ENCODE measurements around the gene PCDHA9.
"Not testable (repeated sequence)": the region's sequence is repeated elsewhere in the genome, so short reads cannot be mapped to it uniquely, and the experiment has no call there.

Gene PCDHA9

GRCh38 chr5:140834439-140835008 is 13.7 kb upstream of the PCDHA9 start:
- DNase-seq = not testable (repeated sequence)

DNA sequence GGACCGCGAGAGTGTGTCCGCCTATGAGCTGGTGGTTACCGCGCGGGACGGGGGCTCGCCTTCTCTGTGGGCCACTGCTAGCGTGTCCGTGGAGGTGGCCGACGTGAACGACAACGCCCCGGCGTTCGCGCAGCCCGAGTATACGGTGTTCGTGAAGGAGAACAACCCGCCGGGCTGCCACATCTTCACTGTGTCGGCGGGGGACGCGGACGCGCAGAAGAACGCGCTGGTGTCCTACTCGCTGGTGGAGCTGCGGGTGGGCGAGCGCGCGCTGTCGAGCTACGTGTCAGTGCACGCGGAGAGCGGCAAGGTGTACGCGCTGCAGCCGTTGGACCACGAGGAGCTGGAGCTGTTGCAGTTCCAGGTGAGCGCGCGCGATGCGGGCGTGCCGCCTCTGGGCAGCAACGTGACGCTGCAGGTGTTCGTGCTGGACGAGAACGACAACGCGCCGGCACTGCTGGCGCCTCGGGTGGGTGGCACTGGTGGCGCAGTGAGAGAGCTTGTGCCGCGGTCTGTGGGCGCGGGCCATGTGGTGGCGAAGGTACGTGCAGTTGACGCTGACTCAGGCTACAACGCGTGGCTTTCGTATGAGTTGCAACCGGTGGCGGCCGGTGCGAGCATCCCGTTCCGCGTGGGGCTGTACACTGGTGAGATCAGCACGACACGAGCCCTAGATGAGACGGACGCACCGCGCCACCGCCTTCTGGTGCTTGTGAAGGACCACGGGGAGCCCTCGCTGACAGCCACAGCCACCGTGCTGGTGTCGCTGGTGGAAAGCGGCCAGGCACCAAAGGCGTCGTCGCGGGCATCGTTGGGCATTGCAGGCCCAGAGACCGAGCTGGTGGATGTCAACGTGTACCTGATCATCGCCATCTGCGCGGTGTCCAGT is 12.3 kb upstream of the PCDHA9 start:
- no peak for DNase-seq

DNA sequence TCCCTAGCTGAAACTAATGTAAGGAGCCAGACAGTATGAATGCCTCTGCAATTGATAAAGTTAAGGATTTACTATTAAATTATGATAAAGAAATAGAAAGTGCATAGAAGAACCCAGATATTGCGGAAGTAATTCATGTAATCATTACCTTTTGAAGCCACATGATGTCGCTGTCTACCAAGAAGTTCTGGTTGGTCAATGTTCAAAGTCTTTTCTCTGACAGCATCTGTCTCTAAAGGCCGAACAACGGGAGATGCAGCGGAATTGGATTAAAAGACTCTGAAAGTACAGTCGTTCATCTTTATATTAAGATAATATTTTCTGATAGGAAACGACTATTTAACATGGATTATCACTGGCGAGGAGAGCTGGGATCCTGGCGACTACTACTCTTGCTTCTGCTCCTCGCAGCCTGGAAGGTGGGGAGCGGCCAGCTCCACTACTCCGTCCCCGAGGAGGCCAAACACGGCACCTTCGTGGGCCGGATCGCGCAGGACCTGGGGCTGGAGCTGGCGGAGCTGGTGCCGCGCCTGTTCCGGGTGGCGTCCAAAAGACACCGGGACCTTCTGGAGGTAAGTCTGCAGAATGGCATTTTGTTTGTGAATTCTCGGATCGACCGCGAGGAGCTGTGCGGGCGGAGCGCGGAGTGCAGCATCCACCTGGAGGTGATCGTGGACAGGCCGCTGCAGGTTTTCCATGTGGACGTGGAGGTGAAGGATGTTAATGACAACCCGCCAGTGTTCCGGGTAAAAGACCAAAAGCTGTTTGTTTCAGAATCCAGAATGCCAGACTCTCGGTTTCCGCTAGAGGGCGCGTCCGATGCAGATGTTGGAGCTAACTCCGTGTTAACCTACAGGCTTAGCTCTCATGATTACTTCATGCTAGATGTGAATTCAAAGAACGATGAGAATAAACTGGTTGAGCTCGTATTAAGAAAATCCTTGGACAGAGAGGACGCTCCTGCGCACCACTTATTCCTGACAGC is 6.9 kb upstream of the PCDHA9 start, which contains the start of gene PCDHA8:
TSS of gene PCDHA8 (plus strand) at position 210 of the 985 bp plus-strand sequence. CDS start at position 345, 135 bp downstream.
- DNase-seq = no peak

DNA sequence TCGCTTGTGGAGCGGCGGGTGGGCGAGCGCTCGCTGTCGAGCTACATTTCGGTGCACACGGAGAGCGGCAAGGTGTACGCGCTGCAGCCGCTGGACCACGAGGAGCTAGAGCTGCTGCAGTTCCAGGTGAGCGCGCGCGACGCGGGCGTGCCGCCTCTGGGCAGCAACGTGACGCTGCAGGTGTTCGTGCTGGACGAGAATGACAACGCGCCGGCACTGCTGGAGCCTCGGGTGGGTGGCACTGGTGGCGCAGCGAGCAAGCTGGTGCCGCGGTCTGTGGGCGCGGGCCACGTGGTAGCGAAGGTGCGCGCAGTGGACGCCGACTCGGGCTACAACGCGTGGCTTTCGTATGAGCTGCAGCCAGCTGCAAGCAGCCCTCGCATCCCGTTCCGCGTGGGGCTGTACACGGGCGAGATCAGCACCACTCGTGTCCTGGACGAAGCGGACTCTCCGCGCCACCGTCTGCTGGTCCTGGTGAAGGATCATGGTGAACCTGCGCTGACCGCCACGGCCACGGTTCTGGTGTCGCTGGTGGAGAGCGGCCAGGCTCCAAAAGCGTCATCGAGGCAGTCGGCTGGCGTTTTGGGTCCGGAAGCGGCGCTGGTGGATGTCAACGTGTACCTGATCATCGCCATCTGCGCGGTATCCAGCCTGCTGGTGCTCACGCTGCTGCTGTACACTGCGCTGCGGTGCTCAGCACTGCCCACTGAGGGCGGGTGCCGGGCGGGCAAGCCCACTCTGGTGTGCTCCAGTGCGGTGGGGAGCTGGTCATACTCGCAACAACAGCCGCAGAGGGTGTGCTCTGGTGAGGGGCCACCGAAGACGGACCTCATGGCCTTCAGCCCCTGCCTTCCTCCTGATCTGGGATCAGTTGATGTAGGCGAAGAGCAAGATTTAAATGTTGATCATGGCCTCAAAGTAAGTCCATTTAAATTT is 5.1 kb upstream of the PCDHA9 start:
- DNase-seq = no peak

GRCh38 chr5:140849831-140850634 is 1.9 kb downstream of the PCDHA9 start:
- not testable (repeated sequence) for DNase-seq

DNA sequence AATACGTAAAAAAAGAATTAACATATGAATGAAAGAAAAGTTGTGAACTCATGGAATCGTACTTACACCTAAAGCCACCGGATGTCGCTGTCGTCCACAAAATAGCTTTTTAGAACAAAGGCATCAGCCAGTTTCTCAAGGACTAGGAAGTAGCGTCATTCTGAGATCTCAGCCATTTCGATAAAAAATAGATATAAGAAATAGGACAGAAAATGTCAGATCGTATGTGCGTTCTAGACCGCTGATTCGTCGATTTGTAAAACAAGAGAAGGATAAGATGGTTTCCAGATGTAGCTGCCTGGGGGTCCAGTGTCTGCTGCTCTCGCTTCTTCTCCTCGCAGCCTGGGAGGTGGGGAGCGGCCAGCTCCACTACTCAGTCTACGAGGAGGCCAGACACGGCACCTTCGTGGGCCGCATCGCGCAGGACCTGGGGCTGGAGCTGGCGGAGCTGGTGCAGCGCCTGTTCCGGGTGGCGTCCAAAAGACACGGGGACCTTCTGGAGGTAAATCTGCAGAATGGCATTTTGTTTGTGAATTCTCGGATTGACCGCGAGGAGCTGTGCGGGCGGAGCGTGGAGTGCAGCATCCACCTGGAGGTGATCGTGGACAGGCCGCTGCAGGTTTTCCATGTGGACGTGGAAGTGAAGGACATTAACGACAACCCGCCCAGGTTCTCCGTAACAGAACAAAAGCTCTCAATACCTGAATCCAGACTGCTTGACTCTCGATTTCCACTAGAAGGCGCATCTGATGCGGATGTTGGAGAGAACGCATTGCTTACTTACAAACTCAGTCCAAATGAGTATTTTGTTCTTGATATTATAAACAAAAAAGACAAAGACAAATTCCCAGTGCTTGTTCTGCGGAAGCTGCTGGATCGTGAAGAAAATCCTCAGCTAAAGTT is 7.8 kb downstream of the PCDHA9 start, which contains the start of gene PCDHA10:
TSS of gene PCDHA10 (plus strand) at position 126 of the 903 bp plus-strand sequence. CDS start at position 278, 152 bp downstream.
- DNase-seq = no peak

GRCh38 chr5:140857177-140857986 is 9.2 kb downstream of the PCDHA9 start:
- no peak for DNase-seq

DNA sequence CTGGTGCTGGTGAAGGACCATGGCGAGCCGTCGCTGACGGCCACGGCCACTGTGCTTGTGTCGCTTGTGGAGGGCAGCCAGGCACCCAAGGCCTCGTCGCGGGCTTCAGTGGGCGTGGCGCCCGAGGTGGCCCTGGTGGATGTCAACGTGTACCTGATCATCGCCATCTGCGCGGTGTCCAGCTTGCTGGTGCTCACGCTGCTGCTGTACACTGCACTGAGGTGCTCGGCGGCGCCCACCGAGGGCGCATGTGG is 9.7 kb downstream of the PCDHA9 start:
- DNase-seq = no peak

DNA sequence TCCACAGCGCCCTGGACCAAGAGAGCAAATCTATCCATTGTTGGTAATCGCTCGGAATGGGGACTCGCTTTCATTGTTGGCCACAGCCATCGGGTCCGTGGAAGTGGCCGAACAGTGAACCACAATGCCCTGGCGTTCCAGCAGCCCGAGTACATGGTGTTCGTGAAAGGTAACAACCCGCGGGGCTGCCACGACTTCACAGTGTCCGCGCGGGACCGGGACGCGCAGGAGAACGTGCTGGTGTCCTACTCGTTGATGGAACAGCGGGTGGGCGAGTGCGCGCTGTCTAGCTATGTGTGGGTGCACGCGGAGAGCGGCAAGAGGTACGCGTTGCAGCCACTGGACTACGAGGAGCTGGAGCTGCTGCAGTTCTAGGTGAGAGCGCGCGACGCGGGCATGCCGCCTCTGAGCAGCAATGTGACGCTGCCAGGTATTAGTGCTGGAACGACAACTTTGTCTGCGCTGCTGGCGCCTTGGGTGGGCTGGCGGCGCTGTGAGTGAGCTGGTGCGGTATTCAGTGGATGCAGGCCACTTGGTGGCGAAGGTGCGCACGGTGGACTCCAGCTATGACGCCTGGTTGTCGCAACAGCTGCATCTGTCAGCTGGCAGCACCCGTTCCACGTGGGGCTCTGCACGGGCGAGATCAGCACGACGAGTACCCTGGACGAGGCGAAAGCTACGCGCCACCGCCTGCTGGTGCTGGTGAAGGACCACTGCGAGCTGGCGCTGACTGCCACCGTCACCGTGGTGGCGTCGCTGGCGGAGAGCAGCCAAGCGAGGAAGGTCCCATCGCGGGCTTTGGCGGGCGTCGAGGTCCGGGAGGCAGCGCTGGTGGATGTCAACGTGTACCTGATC is 14.5 kb downstream of the PCDHA9 start:
- DNase-seq = no peak

DNA sequence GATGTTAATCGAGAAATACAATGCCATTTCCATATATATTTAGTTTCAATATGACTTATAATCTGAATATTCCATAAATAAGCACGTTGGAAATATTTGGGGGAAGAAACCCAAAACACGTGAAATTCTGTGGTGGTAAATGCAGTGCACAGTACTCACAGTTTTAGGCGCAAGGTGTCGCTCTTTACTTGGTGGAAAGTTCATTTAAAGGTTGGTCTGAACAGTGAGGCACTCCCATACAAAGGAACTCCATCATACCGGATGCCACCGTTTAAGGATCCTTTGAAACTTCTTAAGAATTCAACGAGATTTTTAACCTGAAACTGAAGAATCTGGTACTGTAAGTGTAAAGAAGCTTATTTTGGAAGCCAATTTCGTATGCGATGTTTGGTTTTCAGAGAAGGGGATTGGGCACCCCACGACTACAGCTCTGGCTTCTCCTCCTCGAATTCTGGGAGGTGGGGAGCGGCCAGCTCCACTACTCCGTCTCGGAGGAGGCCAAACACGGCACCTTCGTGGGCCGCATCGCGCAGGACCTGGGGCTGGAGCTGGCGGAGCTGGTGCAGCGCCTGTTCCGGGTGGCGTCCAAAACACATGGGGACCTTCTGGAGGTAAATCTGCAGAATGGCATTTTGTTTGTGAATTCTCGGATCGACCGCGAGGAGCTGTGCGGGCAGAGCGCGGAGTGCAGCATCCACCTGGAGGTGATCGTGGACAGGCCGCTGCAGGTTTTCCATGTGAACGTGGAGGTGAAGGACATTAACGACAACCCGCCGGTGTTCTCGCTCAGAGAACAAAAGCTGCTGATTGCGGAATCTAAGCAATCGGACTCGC is 20.8 kb downstream of the PCDHA9 start, which contains the start of gene PCDHA11:
TSS of gene PCDHA11 (plus strand) at position 237 of the 834 bp plus-strand sequence. CDS start at position 384, 147 bp downstream.
- DNase-seq = no peak

DNA sequence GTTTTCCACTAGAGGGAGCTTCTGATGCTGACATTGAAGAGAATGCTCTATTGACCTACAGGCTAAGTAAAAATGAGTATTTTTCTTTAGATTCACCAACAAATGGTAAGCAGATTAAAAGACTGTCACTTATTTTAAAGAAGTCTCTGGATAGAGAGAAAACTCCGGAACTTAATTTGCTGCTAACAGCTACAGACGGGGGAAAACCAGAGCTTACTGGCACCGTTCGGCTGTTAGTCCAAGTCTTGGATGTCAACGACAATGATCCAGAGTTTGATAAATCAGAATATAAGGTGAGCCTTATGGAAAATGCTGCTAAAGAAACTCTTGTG is 21.3 kb downstream of the PCDHA9 start:
- DNase-seq = no peak

- no peak for DNase-seq
These were observed 22.3 kb downstream of the PCDHA9 start for GRCh38 chr5:140870221-140871201.

DNA sequence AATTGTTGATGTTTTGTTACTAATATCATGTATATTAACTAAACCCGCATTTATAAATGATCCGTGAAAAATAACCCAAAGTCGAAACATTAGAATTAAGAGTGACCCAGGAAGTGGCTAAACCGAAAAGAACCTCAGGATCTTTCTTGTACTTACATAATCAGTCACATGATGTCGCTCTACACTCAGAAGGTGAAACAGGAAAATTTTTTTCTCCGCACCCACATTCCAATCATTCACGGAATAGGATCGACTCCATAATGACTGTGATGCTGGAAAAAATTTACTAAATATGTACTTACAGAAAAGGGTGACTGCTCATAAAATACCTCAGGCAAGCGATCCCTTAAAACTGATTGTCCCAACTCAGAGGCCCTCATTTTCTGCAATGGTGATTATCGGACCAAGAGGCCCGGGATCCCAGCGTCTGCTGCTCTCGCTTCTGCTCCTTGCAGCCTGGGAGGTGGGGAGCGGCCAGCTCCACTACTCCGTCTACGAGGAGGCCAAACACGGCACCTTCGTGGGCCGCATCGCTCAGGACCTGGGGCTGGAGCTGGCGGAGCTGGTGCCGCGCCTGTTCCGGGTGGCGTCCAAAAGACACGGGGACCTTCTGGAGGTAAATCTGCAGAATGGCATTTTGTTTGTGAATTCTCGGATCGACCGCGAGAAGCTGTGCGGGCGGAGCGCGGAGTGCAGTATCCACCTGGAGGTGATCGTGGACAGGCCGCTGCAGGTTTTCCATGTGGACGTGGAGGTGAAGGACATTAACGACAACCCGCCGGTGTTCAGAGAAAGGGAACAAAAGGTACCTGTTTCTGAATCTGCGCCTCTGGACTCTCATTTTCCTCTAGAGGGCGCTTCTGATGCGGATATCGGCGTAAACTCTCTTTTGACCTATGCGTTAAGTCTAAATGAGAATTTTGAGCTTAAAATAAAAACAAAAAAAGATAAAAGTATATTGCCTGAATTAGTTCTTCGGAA is 27.2 kb downstream of the PCDHA9 start, which contains the start of gene PCDHA12:
TSS of gene PCDHA12 (plus strand) at position 224 of the 981 bp plus-strand sequence. CDS start at position 389, 165 bp downstream.
- DNase-seq = no peak

GRCh38 chr5:140876541-140877261 is 28.5 kb downstream of the PCDHA9 start:
- DNase-seq = not testable (repeated sequence)
